WTC11 (cell line): ENCODE measurements around the gene NLRP5. TPM values are rescaled to one million over a fixed set of nuclear protein-coding genes. Genes with fewer than 3 reads are reported as not detected.

Experiments used
- ATAC-seq: fragments of 200-7000 bp; cut with Tn5 transposase; 2 replicates; pipeline ENCODE4 v1.10.0; 2021; ENCODE audit warnings: mild to moderate bottlenecking, moderate library complexity
- CTCF ChIA-PET: fragments of 300-600 bp; sonication (Branson Sonifier 250); formaldehyde crosslinking; loops from one replicate; lab custom pipeline; 2021; ENCODE audit warnings: antibody characterized with exemption; lab: Charles Lee
- POLR2A ChIA-PET: fragments of 350-600 bp; sonication (Branson Sonifier 250); formaldehyde crosslinking; loops from one replicate; lab custom pipeline; 2021; ENCODE audit warnings: antibody characterized with exemption; lab: Charles Lee
- DNase-seq: peaks from one replicate; pipeline ENCODE4 v3.0.0; 2021; ENCODE audit warnings: low spot score
- H3K27ac Mint-ChIP-seq: 2 replicates; pipeline ENCODE4 v1.8.0; 2021; ENCODE audit warnings: mixed read lengths
- H3K27me3 Mint-ChIP-seq: 2 replicates; pipeline ENCODE4 v1.8.0; 2021; ENCODE audit warnings: low read depth, mild to moderate bottlenecking, moderate library complexity, mixed read lengths
- H3K36me3 Mint-ChIP-seq: 2 replicates; pipeline ENCODE4 v1.8.0; 2021; ENCODE audit warnings: mixed read lengths
- H3K4me1 Mint-ChIP-seq: 2 replicates; pipeline ENCODE4 v1.8.0; 2022; ENCODE audit warnings: mixed read lengths
- H3K4me3 Mint-ChIP-seq: 2 replicates; pipeline ENCODE4 v1.8.0; 2021; ENCODE audit warnings: mild to moderate bottlenecking, moderate library complexity, mixed read lengths
- H3K9me3 Mint-ChIP-seq: 2 replicates; pipeline ENCODE4 v1.8.0; 2021; ENCODE audit warnings: mixed read lengths
- AR ChIP-seq: fragments of 250-450 bp; sonication (Bioruptor Pico); IDR thresholded peaks from 2 replicates; pipeline ENCODE4 v1.9.0; 2021; ENCODE audit warnings: mild to moderate bottlenecking
- ARID4B ChIP-seq: sonication (generic); formaldehyde crosslinking; IDR thresholded peaks from 2 replicates; pipeline ENCODE4 v1.8.0; 2023; ENCODE audit warnings: missing genetic modification reagents, mild to moderate bottlenecking, borderline replicate concordance
- E2F5 ChIP-seq: sonication (generic); formaldehyde crosslinking; IDR thresholded peaks from 2 replicates; pipeline ENCODE4 v1.8.1; 2022; ENCODE audit warnings: mild to moderate bottlenecking, moderate library complexity, missing genetic modification reagents
- ELF4 ChIP-seq: sonication (generic); formaldehyde crosslinking; IDR thresholded peaks from 2 replicates; pipeline ENCODE4 v1.8.1; 2022; ENCODE audit warnings: low read depth, mild to moderate bottlenecking, moderate library complexity, missing genetic modification reagents
- EMX1 ChIP-seq: fragments of 250-450 bp; sonication (Bioruptor Pico); IDR thresholded peaks from 2 replicates; pipeline ENCODE4 v1.8.0; 2021; ENCODE audit warnings: mild to moderate bottlenecking
- ERG ChIP-seq: fragments of 250-450 bp; sonication (Bioruptor Pico); IDR thresholded peaks from 2 replicates; pipeline ENCODE4 v1.8.0; 2021; ENCODE audit warnings: mild to moderate bottlenecking
- ESRRA ChIP-seq: sonication (generic); formaldehyde crosslinking; IDR thresholded peaks from 2 replicates; pipeline ENCODE4 v1.8.1; 2022; ENCODE audit warnings: mild to moderate bottlenecking, missing genetic modification reagents, borderline replicate concordance
- KAT7 ChIP-seq: sonication (generic); formaldehyde crosslinking; IDR thresholded peaks from 2 replicates; pipeline ENCODE4 v1.8.1; 2023; ENCODE audit warnings: missing genetic modification reagents, mild to moderate bottlenecking, borderline replicate concordance
- NFYB ChIP-seq: sonication (generic); formaldehyde crosslinking; conservative IDR thresholded peaks from 2 replicates; pipeline ENCODE4 v1.8.0; 2022; ENCODE audit warnings: low read depth, missing genetic modification reagents
- NR3C1 ChIP-seq: sonication (generic); formaldehyde crosslinking; conservative IDR thresholded peaks from 2 replicates; pipeline ENCODE4 v1.8.1; 2023; ENCODE audit warnings: low read depth, mild to moderate bottlenecking, missing genetic modification reagents
- RELA ChIP-seq: sonication (generic); formaldehyde crosslinking; IDR thresholded peaks from 2 replicates; pipeline ENCODE4 v1.8.1; 2022; ENCODE audit warnings: missing genetic modification reagents, mild to moderate bottlenecking, borderline replicate concordance
- SMAD4 ChIP-seq: sonication (generic); formaldehyde crosslinking; IDR thresholded peaks from 2 replicates; pipeline ENCODE4 v1.8.0; 2022; ENCODE audit warnings: mild to moderate bottlenecking, missing genetic modification reagents
- SP1 ChIP-seq: sonication (generic); formaldehyde crosslinking; conservative IDR thresholded peaks from 2 replicates; pipeline ENCODE4 v1.8.1; 2022; ENCODE audit warnings: missing genetic modification reagents
- STAT6 ChIP-seq: sonication (generic); formaldehyde crosslinking; conservative IDR thresholded peaks from 2 replicates; pipeline ENCODE4 v1.8.1; 2023; ENCODE audit warnings: mild to moderate bottlenecking, low read depth, missing genetic modification reagents, moderate library complexity
- TEAD1 ChIP-seq: sonication (generic); formaldehyde crosslinking; IDR thresholded peaks from 2 replicates; pipeline ENCODE4 v1.8.0; 2022; ENCODE audit warnings: mild to moderate bottlenecking, missing genetic modification reagents
- TP53 ChIP-seq: sonication (generic); formaldehyde crosslinking; IDR thresholded peaks from 2 replicates; pipeline ENCODE4 v1.8.1; 2023; ENCODE audit warnings: mild to moderate bottlenecking, missing genetic modification reagents
- ZNF121 ChIP-seq: sonication (generic); formaldehyde crosslinking; IDR thresholded peaks from 2 replicates; pipeline ENCODE4 v1.8.0; 2023; ENCODE audit warnings: missing genetic modification reagents
- ZNF532 ChIP-seq: fragments of 250-450 bp; sonication (Bioruptor Pico); IDR thresholded peaks from 2 replicates; pipeline ENCODE4 v1.9.0; 2021; ENCODE audit warnings: mild to moderate bottlenecking, borderline replicate concordance
- total RNA-seq: library from RNA; stranded (reverse); gene quantifications from 3 replicates; pipeline ENCODE4 v1.2.3, GENCODE V29; 2021

Gene NLRP5
- total RNA-seq, 1 experiment from 2014 or later = not detected

GRCh38 chr19:56087647-56088496 is 101.3 kb downstream of the NLRP5 start (continued):
- TF ChIP-seq E2F5 (CRISPR knock-in tag) = no peak
- TF ChIP-seq STAT6 (CRISPR knock-in tag) = no peak
- no peak for TF ChIP-seq ZNF121
- TF ChIP-seq SMAD4 (CRISPR knock-in tag) = no peak
- no peak for TF ChIP-seq ZNF532 (CRISPR knock-in tag)
- no peak for TF ChIP-seq KAT7 (CRISPR knock-in tag)
- no peak for TF ChIP-seq ARID4B (CRISPR knock-in tag)
- no peak for TF ChIP-seq ELF4
- no peak for TF ChIP-seq TEAD1

GRCh38 chr19:56088497-56089215 is 102.1 kb downstream of the NLRP5 start:
- ATAC-seq = no peak
- Mint-ChIP-seq H3K27ac (no peak overlapping the region), H3K4me3 (no peak overlapping the region), H3K9me3 (peaks cover 4% of the 10 kb centered on the region; the same call in 1 of the 2 replicates), H3K4me1 (peaks cover 33% of the 10 kb centered on the region), H3K36me3 (peaks cover 21% of the 10 kb centered on the region), H3K27me3 (no peaks in the 10 kb centered on the region)
- DNase-seq = no peak
- POLR2A ChIA-PET = no interaction called here
- CTCF ChIA-PET = interaction anchor here (0.8 to 4.1 kb wide), 4 partner anchors 8 to 221 kb away, joined by 3 to 19 read pairs (median 4); no protein-coding TSS in a partner anchor
- TF ChIP-seq AR = no peak
- no peak for TF ChIP-seq NFYB (CRISPR knock-in tag)
- TF ChIP-seq EMX1 (CRISPR knock-in tag) = no peak
- TF ChIP-seq SP1 (CRISPR knock-in tag) = no peak
- TF ChIP-seq ESRRA (CRISPR knock-in tag) = no peak
- no peak for TF ChIP-seq NR3C1 (CRISPR knock-in tag)
- no peak for TF ChIP-seq RELA (CRISPR knock-in tag)
- no peak for TF ChIP-seq TP53
- no peak for TF ChIP-seq ERG (CRISPR knock-in tag)
